Measurements from ENCODE around the gene TAPBPL. TPM values are rescaled to one million over a fixed set of nuclear protein-coding genes. Genes with fewer than 3 reads are reported as not detected.

Gene TAPBPL
- total RNA-seq, 1 donor from 2014 or later, result 31.9 TPM

DNA sequence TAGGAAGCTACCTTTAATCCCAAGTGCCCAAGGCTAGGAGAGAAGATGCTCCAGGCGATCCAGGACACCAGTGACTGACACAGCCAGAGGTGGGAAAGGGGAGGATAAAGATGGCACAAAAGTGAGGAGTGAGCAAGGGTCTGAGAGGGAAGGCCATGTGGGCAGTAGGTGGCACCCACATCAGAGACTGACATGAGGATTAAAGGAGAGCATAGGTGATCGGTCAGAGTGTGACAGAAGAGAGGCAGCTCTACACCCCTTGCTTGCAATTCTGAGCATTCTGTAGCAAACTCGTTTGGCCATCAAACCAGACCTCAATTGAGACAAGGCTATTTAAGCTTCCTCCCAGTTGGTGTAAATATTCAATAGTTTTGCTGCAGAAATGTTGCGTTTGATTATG lies 7.8 kb upstream of the TAPBPL start:
- DNase-seq, result no peak
- Mint-ChIP-seq H3K4me3 (peak overlapping the region; percentile 93), H3K27me3 (no peaks in the 10 kb centered on the region), H3K9me3 (no peaks in the 10 kb centered on the region), H3K27ac (peak overlapping the region; percentile 94), H3K4me1 (peaks cover 60% of the 10 kb centered on the region), H3K36me3 (ENCODE audit: low read depth) (peaks cover 26% of the 10 kb centered on the region)
- intact Hi-C loops (cut with micrococcal nuclease), result loop anchor here (1.0 kb wide), 1 partner anchor 8 kb away; the partner anchor contains the start of gene TAPBPL

DNA sequence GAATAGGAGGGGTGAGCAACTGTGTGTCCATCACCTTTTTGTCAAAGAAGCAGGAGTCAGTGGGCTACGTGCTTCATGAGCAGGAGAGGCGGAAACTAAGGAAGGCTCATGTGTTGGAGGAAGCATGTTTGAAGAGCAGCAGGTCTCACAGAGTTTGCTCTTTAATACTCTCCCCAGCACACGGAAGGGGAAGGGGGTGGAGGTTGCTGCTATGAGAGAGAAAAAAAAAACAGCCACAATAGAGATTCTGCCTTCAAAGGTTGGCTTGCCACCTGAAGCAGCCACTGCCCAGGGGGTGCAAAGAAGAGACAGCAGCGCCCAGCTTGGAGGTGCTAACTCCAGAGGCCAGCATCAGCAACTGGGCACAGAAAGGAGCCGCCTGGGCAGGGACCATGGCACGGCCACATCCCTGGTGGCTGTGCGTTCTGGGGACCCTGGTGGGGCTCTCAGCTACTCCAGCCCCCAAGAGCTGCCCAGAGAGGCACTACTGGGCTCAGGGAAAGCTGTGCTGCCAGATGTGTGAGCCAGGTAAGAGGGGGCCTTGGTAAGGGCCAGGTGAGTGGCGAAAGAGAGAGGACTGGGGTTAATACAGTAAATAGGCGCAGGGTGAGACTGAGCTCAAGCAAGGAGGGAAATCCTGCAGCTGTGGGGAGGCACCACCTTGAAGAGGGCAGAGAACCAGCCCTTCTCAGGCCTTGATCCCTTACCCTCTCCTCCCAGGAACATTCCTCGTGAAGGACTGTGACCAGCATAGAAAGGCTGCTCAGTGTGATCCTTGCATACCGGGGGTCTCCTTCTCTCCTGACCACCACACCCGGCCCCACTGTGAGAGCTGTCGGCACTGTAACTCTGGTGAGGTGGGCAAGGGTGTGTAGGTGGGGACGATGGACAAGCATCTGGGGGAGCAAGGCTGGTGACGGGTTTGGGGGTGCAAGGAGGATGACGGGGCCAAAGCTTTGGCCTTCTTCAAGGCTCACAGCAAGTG lies 6.8 kb upstream of the TAPBPL start, which contains the start of gene CD27:
TSS of gene CD27 (plus strand) at position 252 of the 985 bp plus-strand sequence. CDS start at position 393, 141 bp downstream.
- H3K4me3 Mint-ChIP-seq, result peak within 1 kb of the TSS; percentile 93
- DNase-seq, result peak; percentile 83
- peak within 1 kb of the TSS; percentile 94 for H3K27ac Mint-ChIP-seq
- H3K36me3 Mint-ChIP-seq (ENCODE audit: low read depth), result peaks cover 28% of the 10 kb centered on the region
- H3K9me3 Mint-ChIP-seq, result no peaks in the 10 kb centered on the region
- H3K4me1 Mint-ChIP-seq, result peaks cover 59% of the 10 kb centered on the region
- intact Hi-C loops (cut with micrococcal nuclease), result loop anchor here (1.0 kb wide), 1 partner anchor 7 kb away; the partner anchor contains the start of gene TAPBPL
- H3K27me3 Mint-ChIP-seq, result no peaks in the 10 kb centered on the region

DNA sequence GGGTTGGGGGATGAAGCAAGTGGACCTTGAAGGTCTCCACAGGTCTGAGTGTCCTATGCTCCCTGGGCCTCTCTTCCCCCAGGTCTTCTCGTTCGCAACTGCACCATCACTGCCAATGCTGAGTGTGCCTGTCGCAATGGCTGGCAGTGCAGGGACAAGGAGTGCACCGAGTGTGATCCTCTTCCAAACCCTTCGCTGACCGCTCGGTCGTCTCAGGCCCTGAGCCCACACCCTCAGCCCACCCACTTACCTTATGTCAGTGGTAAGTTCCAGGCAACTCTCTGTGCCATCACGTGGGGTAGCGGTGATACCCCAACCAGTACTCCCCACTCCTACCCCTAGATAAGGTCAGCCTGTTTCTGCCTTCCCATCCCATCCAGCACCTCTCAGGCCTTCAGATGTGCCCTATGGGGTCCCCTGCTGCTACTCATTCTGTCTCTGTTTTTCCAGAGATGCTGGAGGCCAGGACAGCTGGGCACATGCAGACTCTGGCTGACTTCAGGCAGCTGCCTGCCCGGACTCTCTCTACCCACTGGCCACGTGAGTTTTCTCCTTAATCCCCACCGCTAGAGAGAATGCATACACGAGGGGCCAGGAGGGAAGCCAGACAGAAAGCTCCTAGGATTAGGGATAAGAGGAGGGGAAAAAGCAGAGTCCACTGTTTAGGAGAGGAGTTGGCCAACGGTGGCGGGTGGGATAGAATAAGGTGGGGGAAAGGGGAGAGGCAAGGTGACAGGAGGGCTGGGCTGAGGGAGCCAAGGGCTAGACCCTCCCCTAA lies 1.6 kb upstream of the TAPBPL start:
- peak overlapping the region; percentile 97 for H3K27ac Mint-ChIP-seq
- H3K36me3 Mint-ChIP-seq (ENCODE audit: low read depth), result peaks cover 68% of the 10 kb centered on the region
- H3K4me3 Mint-ChIP-seq, result peak overlapping the region; percentile 97
- intact Hi-C loops (cut with micrococcal nuclease), result loop anchor here (5.0 kb wide), 1 partner anchor 502 kb away; the partner anchor contains the start of gene PTPN6
- DNase-seq, result no peak
- no peaks in the 10 kb centered on the region for H3K27me3 Mint-ChIP-seq
- H3K9me3 Mint-ChIP-seq, result no peaks in the 10 kb centered on the region
- H3K4me1 Mint-ChIP-seq, result peaks cover 69% of the 10 kb centered on the region

GRCh38 chr12:6450869-6451347 lies 934 bp upstream of the TAPBPL start:
- H3K36me3 Mint-ChIP-seq (ENCODE audit: low read depth), result peaks cover 67% of the 10 kb centered on the region
- DNase-seq, result peak; percentile 74
- no peaks in the 10 kb centered on the region for H3K27me3 Mint-ChIP-seq
- intact Hi-C loops (cut with micrococcal nuclease), result loop anchor here (5.0 kb wide), 1 partner anchor 501 kb away; the partner anchor contains the start of gene PTPN6
- peak overlapping the region; percentile 97 for H3K27ac Mint-ChIP-seq
- H3K4me3 Mint-ChIP-seq, result peak overlapping the region; percentile 97
- peaks cover 68% of the 10 kb centered on the region for H3K4me1 Mint-ChIP-seq
- no peaks in the 10 kb centered on the region for H3K9me3 Mint-ChIP-seq

DNA sequence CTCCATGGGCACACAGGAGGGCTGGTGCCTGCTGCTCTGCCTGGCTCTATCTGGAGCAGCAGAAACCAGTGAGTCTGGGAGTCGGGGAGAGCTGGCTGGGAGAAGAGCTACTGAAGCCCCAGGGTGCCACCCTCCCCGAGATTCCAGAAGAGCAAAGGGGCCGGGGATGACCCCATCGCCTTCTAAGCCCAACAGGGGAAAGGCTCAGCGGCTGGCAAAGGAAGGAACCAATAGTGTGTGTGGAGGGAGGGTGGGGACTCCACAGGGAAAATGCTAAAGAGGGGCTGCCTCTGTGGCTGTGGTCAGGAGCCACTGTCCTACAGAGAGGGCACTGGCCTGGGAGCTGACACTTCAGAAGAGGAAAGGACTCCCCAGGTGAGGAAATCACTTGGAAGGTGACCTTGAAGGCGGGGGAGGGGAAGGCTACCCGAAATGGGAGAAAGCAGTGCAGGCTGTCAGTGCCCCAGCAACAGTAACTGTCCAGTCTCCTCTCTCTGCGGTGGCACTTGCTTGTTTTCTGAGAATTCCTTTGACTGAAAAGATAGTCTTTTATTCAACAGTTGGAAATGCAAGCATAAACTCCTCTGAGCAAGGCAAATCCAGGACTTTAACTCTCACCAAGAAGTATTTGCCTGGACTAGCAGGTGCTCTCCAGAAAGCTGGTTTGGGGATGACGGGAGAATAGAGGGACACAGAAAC lies 552 bp downstream of the TAPBPL start:
- intact Hi-C loops (cut with micrococcal nuclease), result loop anchor here (1.0 to 5.0 kb wide), 4 partner anchors 8 to 500 kb away; partner anchors contain the start of genes CD27 and PTPN6
- peak overlapping the region; percentile 97 for H3K27ac Mint-ChIP-seq
- H3K4me1 Mint-ChIP-seq, result peaks cover 63% of the 10 kb centered on the region
- no peaks in the 10 kb centered on the region for H3K9me3 Mint-ChIP-seq
- H3K27me3 Mint-ChIP-seq, result no peaks in the 10 kb centered on the region
- peak; percentile 77 for DNase-seq
- peak overlapping the region; percentile 97 for H3K4me3 Mint-ChIP-seq
- peaks cover 70% of the 10 kb centered on the region for H3K36me3 Mint-ChIP-seq (ENCODE audit: low read depth)

DNA sequence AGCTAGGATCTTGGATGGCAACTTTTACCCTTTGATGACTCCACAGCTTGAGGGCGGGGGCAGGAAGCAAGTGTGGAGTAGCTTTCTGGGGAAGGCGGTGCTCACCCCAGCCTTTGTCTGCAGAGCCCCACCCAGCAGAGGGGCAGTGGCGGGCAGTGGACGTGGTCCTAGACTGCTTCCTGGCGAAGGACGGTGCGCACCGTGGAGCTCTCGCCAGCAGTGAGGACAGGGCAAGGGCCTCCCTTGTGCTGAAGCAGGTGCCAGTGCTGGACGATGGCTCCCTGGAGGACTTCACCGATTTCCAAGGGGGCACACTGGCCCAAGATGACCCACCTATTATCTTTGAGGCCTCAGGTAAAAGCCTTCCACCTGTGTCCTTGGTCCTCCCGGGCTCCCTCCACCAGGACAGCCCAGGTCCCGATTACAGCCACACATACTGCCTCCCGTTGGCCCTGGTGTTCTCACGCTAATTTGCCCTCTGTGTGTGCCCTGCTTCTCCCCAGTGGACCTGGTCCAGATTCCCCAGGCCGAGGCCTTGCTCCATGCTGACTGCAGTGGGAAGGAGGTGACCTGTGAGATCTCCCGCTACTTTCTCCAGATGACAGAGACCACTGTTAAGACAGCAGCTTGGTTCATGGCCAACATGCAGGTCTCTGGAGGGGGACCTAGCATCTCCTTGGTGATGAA lies 1.2 kb downstream of the TAPBPL start:
- peak; percentile 81 for DNase-seq
- Mint-ChIP-seq H3K27ac (peak overlapping the region; percentile 97), H3K27me3 (no peaks in the 10 kb centered on the region), H3K4me1 (peaks cover 57% of the 10 kb centered on the region), H3K9me3 (no peaks in the 10 kb centered on the region), H3K36me3 (ENCODE audit: low read depth) (peaks cover 72% of the 10 kb centered on the region), H3K4me3 (peak overlapping the region; percentile 97)
- intact Hi-C loops (cut with micrococcal nuclease), result loop anchor here (1.0 to 5.0 kb wide), 4 partner anchors 9 to 499 kb away; partner anchors contain the start of genes CD27 and PTPN6

DNA sequence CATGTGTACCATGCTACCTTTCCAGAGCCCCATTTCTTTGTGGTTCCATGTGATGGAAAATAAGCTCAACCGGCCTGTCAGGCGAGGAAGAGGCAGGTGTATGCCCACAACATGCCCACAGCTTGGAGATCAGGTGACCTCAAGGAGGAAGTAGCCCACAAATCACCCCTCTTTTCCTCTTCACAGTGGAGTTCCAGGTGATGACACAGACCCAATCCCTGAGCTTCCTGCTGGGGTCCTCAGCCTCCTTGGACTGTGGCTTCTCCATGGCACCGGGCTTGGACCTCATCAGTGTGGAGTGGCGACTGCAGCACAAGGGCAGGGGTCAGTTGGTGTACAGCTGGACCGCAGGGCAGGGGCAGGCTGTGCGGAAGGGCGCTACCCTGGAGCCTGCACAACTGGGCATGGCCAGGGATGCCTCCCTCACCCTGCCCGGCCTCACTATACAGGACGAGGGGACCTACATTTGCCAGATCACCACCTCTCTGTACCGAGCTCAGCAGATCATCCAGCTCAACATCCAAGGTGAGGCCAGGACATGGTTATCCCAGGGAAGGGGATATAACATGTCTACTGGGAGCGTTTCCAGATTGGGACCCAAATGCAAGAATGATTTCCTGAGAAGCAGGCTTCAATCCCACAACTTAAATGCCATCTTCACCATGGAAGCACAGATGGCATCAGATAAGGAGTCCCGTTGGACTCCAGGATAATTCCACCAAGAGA lies 5.5 kb downstream of the TAPBPL start:
- peak overlapping the region; percentile 24 for H3K4me3 Mint-ChIP-seq
- no peak for DNase-seq
- no peaks in the 10 kb centered on the region for H3K9me3 Mint-ChIP-seq
- peak overlapping the region; percentile 69 for H3K27ac Mint-ChIP-seq
- H3K27me3 Mint-ChIP-seq, result no peaks in the 10 kb centered on the region
- intact Hi-C loops (cut with micrococcal nuclease), result no loop called here
- peaks cover 86% of the 10 kb centered on the region for H3K36me3 Mint-ChIP-seq (ENCODE audit: low read depth)
- H3K4me1 Mint-ChIP-seq, result peaks cover 67% of the 10 kb centered on the region

DNA sequence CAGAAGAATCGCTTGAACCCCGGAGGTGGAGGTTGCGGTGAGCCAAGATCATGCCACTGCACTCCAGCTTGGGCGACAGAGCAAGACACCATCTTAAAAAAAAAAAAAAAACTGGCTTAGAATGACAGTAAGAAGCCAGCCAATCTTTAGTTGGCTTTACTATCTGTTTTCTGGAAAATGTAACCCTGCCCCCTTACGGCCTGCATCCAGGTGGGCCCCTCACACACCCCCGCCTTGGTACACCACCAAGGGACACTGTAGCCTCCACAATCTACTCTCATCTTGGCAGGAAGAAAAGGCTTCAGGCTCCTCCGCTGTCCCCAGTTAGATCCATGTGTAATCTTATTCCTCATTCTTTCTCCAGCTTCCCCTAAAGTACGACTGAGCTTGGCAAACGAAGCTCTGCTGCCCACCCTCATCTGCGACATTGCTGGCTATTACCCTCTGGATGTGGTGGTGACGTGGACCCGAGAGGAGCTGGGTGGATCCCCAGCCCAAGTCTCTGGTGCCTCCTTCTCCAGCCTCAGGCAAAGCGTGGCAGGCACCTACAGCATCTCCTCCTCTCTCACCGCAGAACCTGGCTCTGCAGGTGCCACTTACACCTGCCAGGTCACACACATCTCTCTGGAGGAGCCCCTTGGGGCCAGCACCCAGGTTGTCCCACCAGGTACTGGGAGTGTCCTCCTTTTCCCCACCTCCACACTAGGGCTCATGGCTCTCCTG lies 6.6 kb downstream of the TAPBPL start:
- H3K27me3 Mint-ChIP-seq, result no peaks in the 10 kb centered on the region
- no peak for DNase-seq
- peak overlapping the region; percentile 81 for H3K27ac Mint-ChIP-seq
- H3K9me3 Mint-ChIP-seq, result no peaks in the 10 kb centered on the region
- intact Hi-C loops (cut with micrococcal nuclease), result no loop called here
- H3K4me1 Mint-ChIP-seq, result peaks cover 71% of the 10 kb centered on the region
- H3K36me3 Mint-ChIP-seq (ENCODE audit: low read depth), result peaks cover 86% of the 10 kb centered on the region
- no peak overlapping the region for H3K4me3 Mint-ChIP-seq

GRCh38 chr12:6459004-6459337 lies 7.1 kb downstream of the TAPBPL start:
- Mint-ChIP-seq H3K27ac (peak overlapping the region; percentile 81), H3K27me3 (no peaks in the 10 kb centered on the region), H3K9me3 (no peaks in the 10 kb centered on the region), H3K36me3 (ENCODE audit: low read depth) (peaks cover 86% of the 10 kb centered on the region), H3K4me1 (peaks cover 70% of the 10 kb centered on the region), H3K4me3 (peak overlapping the region; percentile 2)
- no peak for DNase-seq
- intact Hi-C loops (cut with micrococcal nuclease), result no loop called here

DNA sequence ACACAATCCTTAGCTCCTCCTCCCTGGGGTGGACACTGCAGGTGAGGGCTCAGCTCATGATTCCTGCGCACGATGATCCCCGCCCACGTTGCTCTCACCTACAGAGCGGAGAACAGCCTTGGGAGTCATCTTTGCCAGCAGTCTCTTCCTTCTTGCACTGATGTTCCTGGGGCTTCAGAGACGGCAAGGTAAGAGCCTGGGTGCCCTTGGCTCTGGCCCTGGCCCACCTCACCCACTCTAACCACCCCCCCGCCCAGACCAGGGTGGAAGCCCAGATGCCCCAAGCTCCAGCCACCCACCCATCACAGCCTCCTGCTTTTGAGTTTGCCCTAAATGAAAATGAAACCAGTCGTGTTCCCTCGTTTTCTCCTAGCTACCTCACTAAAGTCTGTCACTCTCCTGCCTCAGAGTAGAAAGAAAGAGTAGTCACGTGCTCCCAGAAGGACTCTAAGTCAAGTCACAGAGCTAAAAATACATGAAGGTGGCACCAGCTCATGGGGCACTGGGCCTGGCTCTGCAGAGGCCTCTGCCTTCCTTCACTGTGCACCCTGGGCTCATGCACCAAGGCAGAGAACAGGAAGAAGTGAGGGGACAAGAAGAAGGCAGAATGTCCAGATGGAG lies 9.0 kb downstream of the TAPBPL start:
- Mint-ChIP-seq H3K9me3 (no peaks in the 10 kb centered on the region), H3K4me1 (peaks cover 73% of the 10 kb centered on the region), H3K36me3 (ENCODE audit: low read depth) (peaks cover 87% of the 10 kb centered on the region), H3K4me3 (peak overlapping the region; percentile 84), H3K27ac (peak overlapping the region; percentile 97), H3K27me3 (no peaks in the 10 kb centered on the region)
- intact Hi-C loops (cut with micrococcal nuclease), result loop anchor here (5.0 kb wide), 1 partner anchor 96 kb away; the partner anchor contains the start of gene IFFO1
- DNase-seq, result peak; percentile 87
